Fibroblast of pulmonary artery (primary cell): ENCODE data around the gene CDKN2AIPNL.

ENCODE experiments used
- DNase-seq: peaks from one replicate; pipeline ENCODE4 v3.0.0-alpha.2; 2010; ENCODE audit warnings: low read depth
- H3K4me3 ChIP-seq: replicated peaks from 2 replicates; pipeline ENCODE4 v1.5.1; 2011; ENCODE audit warnings: low read depth, mild to moderate bottlenecking, control low read depth, low read length, moderate library complexity
- CTCF ChIP-seq: IDR thresholded peaks from 2 replicates; pipeline ENCODE4 v1.5.1; 2011; ENCODE audit warnings: mild to moderate bottlenecking, control low read depth, low read length, inconsistent platforms; ENCODE audit errors: missing control alignments

Gene CDKN2AIPNL

DNA sequence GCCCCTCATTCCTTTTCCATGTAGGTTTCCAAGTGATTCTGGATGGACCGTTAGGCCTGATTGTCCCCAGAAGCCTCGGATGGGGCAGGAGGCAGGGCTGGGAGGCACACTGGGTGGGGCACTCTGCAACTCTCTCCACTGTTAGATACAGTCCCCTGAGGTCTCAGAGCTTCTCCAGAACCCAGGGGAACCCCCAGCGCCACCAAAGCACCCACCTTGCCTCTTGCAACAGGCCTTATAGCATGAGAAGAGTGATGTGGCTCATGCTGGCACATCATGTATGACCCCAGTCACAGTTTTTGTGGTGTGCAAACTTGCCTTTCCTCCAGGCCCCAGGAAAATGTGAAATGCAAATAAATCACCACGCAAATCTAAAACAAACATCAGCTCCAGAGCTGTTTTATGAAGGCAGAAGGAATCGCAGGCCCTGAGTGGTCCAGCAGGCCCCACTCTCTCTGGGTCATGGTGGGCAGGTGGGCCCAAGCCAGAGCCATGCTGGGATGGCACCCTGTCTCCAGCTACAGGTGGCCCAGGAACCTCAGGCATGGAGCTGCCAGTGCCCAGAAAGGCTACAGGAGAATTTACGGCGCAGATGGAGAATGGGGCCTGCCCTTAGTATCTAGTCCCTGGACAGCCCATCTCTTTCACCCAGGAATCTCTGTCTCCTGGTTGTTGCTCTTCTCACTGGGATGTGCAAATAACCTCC lies 36.3 kb upstream of the CDKN2AIPNL start:
- no peak for TF ChIP-seq CTCF
- no peak overlapping the region for H3K4me3 ChIP-seq
- no peak for DNase-seq

DNA sequence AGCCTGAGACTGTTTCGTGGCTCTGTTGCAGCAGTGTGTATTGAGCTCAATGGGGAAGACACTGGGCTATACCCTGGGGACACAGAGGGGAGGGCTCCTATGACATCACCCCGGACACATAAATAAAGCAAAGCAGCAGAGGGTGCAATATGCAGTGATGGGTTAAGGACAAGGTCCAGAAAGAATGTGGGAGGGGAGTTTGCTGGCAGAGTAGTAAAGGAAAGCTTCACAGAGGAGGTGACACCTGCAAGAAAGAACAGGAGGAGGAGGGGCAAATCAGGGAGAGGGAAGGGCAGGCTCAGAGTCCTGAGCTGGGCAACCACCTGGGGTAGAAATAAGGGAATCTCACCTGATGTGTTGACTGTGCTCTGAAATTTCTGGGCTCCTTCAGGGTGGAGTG lies 35.3 kb upstream of the CDKN2AIPNL start:
- DNase-seq, result no peak
- TF ChIP-seq CTCF, result no peak
- no peak overlapping the region for H3K4me3 ChIP-seq

DNA sequence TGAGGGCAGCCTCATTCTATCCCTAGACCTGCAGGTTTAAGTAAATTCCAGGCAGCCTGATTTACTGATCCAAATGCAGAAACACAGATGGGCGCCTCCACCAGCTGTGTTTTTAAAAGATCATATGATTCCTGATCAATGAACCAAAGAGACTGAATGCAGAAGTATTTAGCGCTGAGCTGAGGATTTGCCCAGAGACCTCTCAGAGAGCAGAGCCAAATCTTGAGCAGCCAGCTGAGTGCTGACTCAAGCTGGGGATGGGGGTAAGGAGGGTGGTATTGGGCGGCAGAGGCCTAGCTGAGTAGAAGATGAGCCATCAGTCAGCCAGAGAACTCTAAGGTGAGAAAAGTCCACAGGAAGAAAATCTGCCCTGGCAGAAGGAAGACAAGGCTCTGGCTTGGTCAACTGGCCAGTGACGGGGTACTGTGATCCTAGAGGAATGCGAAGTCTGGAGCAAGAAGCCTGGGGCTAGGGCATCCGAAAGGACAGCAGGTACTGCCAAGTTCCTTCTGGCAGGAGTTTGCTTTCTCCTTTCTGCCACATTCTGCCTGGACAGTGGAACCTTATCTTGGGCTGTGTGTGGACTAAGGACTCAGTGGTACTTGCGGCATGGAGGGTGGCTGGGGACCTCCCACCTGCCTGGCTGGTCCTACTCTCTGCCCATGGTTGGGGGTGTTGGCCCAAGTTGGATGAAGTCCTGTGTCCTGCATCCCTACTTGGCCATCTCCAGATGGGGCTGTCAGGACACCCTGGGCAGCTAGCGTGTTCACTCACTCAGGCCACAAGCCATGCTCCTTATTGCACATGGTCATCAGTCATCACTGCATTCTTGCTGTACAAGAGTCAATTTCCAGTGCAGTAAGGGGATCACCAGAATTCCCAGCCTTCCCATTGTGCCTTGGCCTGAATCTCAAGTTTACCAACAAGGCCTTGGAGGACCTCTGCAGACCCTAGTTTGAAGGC lies 34.5 kb upstream of the CDKN2AIPNL start:
- H3K4me3 ChIP-seq, result no peak overlapping the region
- no peak for TF ChIP-seq CTCF
- DNase-seq, result no peak

DNA sequence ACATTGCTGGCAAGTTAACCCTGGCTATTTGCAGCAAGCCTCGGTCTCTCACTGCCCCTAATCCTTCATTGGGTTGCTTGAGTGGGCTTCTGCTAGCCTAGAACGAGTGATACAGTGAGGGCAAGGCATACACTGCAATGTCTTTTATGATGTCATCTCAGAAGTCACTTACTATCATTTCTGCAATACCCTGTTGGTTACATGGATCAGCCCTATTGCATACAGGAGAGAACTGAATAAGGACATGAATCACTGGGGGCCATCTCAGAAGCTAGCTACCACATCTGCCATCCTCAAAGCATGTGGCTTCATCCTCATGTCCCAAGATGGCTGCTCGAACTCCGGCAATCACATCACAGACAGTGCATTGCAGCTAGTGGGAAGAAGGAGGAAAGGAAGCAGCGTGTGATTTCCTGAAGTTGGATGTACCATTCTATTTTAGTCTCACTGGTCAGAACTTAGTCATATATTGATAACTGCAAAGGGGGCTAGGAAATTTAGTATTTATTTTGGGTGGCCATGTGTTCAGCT lies 33.3 kb upstream of the CDKN2AIPNL start:
- no peak for DNase-seq
- no peak for TF ChIP-seq CTCF
- no peak overlapping the region for H3K4me3 ChIP-seq

DNA sequence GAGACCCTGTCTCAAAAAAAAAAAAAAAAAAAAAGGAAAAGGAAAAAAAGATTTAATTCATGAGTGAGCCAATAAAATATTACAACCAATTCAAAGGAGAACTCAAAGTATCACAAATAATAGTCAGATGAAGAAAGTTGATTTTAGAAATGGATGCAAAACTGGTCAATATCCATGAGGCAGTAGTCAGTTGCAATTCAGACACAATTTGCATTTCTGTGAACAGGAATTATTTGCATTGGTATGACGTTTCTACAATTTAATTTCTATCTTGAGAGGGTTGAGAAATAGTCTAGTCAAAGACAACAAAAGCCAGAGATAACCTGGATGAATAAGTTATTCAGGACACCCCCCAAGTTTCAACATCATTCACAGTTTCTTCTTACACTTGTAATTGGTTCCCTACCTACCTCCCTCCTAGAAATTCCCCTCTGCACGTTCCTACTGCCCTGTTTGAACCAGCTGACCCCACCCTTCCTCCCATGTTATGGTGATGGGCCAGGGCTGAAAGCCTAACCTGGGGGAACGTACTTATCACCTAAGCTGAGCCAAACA lies 28.6 kb upstream of the CDKN2AIPNL start:
- TF ChIP-seq CTCF, result no peak
- DNase-seq, result peak; percentile 30
- no peak overlapping the region for H3K4me3 ChIP-seq

DNA sequence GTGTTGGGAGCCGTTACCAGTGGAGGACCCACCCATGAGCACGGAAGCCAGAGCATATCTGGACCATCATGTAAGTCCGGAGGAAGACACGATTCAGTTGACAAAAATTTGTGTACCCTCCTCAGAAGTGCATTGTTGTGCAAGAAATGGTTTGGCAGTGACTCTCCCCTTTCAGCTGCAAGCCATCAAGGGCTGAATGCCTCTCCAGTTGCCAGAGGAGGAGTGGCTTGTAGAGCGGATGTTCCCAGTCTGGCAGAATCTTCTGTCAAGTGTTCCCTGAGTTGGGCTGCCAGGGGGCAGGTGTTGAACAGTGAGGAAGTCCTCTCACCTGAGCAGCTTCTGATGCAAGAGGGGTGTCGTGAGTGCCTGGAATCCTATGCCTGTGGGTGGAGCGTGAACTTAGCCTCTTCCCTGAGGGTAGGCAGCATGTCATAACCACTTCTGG lies 27.6 kb upstream of the CDKN2AIPNL start:
- no peak overlapping the region for H3K4me3 ChIP-seq
- TF ChIP-seq CTCF, result no peak
- DNase-seq, result peak; percentile 98
